CD14-positive monocyte (primary cell): Measurements from ENCODE around the gene PRDM5. TPM values are rescaled to one million over a fixed set of nuclear protein-coding genes. Genes with fewer than 3 reads are reported as not detected.

Experiments used
- DNase-seq, 3 donors: peaks; one replicate each; pipeline ENCODE4 v3.0.0-alpha.2; 2011 to 2022
- H2AFZ ChIP-seq: 2 replicates; pipeline ENCODE4 v1.6.0; 2012; ENCODE audit warnings: mild to moderate bottlenecking, low read depth, low read length, inconsistent platforms; ENCODE audit not compliant: insufficient read depth, poor library complexity, severe bottlenecking
- H3K27ac ChIP-seq, 2 donors: 1 replicate in 1 of 2; 2 replicates in 1 of 2; pipeline ENCODE4 v1.5.1; 2012 to 2013; ENCODE audit warnings: low read length in 2 of 2, control low read depth in 1 of 2, inconsistent platforms in 1 of 2, low read depth in 1 of 2, mild to moderate bottlenecking in 1 of 2
- H3K27me3 ChIP-seq, 2 donors: one replicate each; pipeline versions ENCODE4 v1.6.0 to v1.6.1; 2011 to 2013; ENCODE audit warnings: low read length in 2 of 2; ENCODE audit not compliant: control insufficient read depth in 2 of 2, insufficient read depth in 2 of 2
- H3K36me3 ChIP-seq, 2 donors: replicated peaks in 1 of 2; 1 replicate in 1 of 2; 2 replicates in 1 of 2; pipeline versions ENCODE4 v1.5.1 to v1.6.1; 2012 to 2013; ENCODE audit warnings: low read length in 2 of 2, control low read depth in 1 of 2, inconsistent platforms in 1 of 2, mild to moderate bottlenecking in 1 of 2; ENCODE audit not compliant: insufficient read depth in 2 of 2, control insufficient read depth in 1 of 2
- H3K4me1 ChIP-seq, 2 donors: 1 replicate in 1 of 2; 2 replicates in 1 of 2; pipeline versions ENCODE4 v1.5.1 to v1.6.1; 2012 to 2013; ENCODE audit warnings: low read length in 2 of 2, control low read depth in 1 of 2, inconsistent platforms in 1 of 2, mild to moderate bottlenecking in 1 of 2, moderate library complexity in 1 of 2; ENCODE audit not compliant: insufficient read depth in 2 of 2, control insufficient read depth in 1 of 2
- H3K4me2 ChIP-seq: replicated peaks from 2 replicates; pipeline ENCODE3; 2012; ENCODE audit warnings: low read length, moderate library complexity, mild to moderate bottlenecking; ENCODE audit not compliant: poor library complexity, severe bottlenecking; ENCODE audit errors: extremely low read depth
- H3K4me3 ChIP-seq, 3 experiments: fragments of 200-600 bp in 1 of 3; sonication (generic) in 1 of 3; replicated peaks in 1 of 3; 1 replicate in 2 of 3; 2 replicates in 1 of 3; pipeline ENCODE4 v1.5.1; 2011 to 2013; ENCODE audit warnings: low read length in 3 of 3, mild to moderate bottlenecking in 3 of 3, control low read depth in 2 of 3, low read depth in 2 of 3, inconsistent platforms in 1 of 3, moderate library complexity in 1 of 3
- H3K79me2 ChIP-seq: 2 replicates; pipeline ENCODE4 v1.6.0; 2012; ENCODE audit warnings: mild to moderate bottlenecking, control low read depth, inconsistent platforms, low read length, moderate library complexity; ENCODE audit not compliant: insufficient read depth
- H3K9ac ChIP-seq: 2 replicates; pipeline ENCODE4 v1.6.0; 2017; ENCODE audit warnings: low read length, mild to moderate bottlenecking; ENCODE audit not compliant: insufficient read depth, poor library complexity, severe bottlenecking
- H3K9me3 ChIP-seq, 2 donors: replicated peaks in 1 of 2; 1 replicate in 1 of 2; 2 replicates in 1 of 2; pipeline versions ENCODE4 v1.5.1 to v1.6.1; 2012 to 2013; ENCODE audit warnings: low read length in 2 of 2, control low read depth in 1 of 2; ENCODE audit not compliant: control insufficient read depth in 1 of 2, insufficient read depth in 1 of 2
- H4K20me1 ChIP-seq: 2 replicates; pipeline ENCODE4 v1.6.0; 2012; ENCODE audit warnings: mild to moderate bottlenecking, low read length, control low read depth, moderate library complexity; ENCODE audit not compliant: insufficient read depth
- H3K27ac Mint-ChIP-seq, 7 donors: one replicate each; pipeline ENCODE4 v1.8.0; 2020; ENCODE audit warnings: mild to moderate bottlenecking in 7 of 7, mixed read lengths in 7 of 7, moderate library complexity in 6 of 7, inconsistent platforms in 2 of 7
- H3K27me3 Mint-ChIP-seq, 3 donors: one replicate each; pipeline ENCODE4 v1.8.0; 2021 to 2022; ENCODE audit warnings: low read depth in 3 of 3, mild to moderate bottlenecking in 3 of 3, mixed read lengths in 3 of 3, moderate library complexity in 3 of 3, inconsistent platforms in 1 of 3
- H3K36me3 Mint-ChIP-seq, 2 donors: one replicate each; pipeline ENCODE4 v1.8.0; 2020; ENCODE audit warnings: mixed read lengths in 2 of 2, inconsistent platforms in 1 of 2, mild to moderate bottlenecking in 1 of 2
- H3K4me1 Mint-ChIP-seq: one replicate; pipeline ENCODE4 v1.8.0; 2020; ENCODE audit warnings: mild to moderate bottlenecking, mixed read lengths
- H3K4me3 Mint-ChIP-seq, 2 donors: one replicate each; pipeline ENCODE4 v1.8.0; 2020; ENCODE audit warnings: mild to moderate bottlenecking in 2 of 2, mixed read lengths in 2 of 2, moderate library complexity in 1 of 2
- H3K9me3 Mint-ChIP-seq, 7 donors: one replicate each; pipeline ENCODE4 v1.8.0; 2020 to 2022; ENCODE audit warnings: mixed read lengths in 7 of 7, mild to moderate bottlenecking in 6 of 7, moderate library complexity in 6 of 7, inconsistent platforms in 2 of 7
- CTCF ChIP-seq: fragments of 200-600 bp; IDR thresholded peaks from one replicate; pipeline ENCODE4 v1.8.0; 2022; ENCODE audit warnings: antibody characterized with exemption, mild to moderate bottlenecking
- WGBS: methylation state at CpG from one replicate; pipeline ENCODE4 v1.1.5; 2013; ENCODE audit warnings: missing lambda C conversion rate; ENCODE audit not compliant: insufficient coverage; 5-methylcytosine and 5-hydroxymethylcytosine counted together
- intact Hi-C, 2 donors: fragments of 100-400 bp; cut with micrococcal nuclease; formaldehyde crosslinking; loops; one replicate each; pipeline versions ENCODE4 v1.15.0 to v1.15.1; 2023
- polyA plus RNA-seq, 3 donors: library from polyadenylated mRNA; depleted of rRNA in 1 of 3; unstranded in 2 of 3; stranded (reverse) in 1 of 3; fragments of 300-500 nt in 2 of 3; fragments of >200 nt in 1 of 3; fragmentation: Illumina TruSeq in 2 of 3; gene quantifications; 1 replicate in 2 of 3; 2 replicates in 1 of 3; pipeline ENCODE4 v1.2.3, GENCODE V29; 2012 to 2021

PRDM5 gene
- polyA plus RNA-seq, 3 donors, result 0.12 to 0.25 (median 0.17) TPM

- H3K9me3 ChIP-seq, result no peaks in the 10 kb centered on the region
- peaks cover 10 to 21% (median 15%) of the 10 kb centered on the region in 3 donors for H3K27me3 Mint-ChIP-seq
- peaks cover 8% of the 10 kb centered on the region for H3K4me1 Mint-ChIP-seq
- peaks cover 0 to 5% (median 0%) of the 10 kb centered on the region in 7 donors for H3K9me3 Mint-ChIP-seq
- no peaks in the 10 kb centered on the region for H3K36me3 Mint-ChIP-seq
- no peak overlapping the region for H3K27ac ChIP-seq
- WGBS, result 80% methylated on average over 1 of the region's 3 CpGs
- H3K4me3 Mint-ChIP-seq, result no peak overlapping the region
- H3K79me2 ChIP-seq, result no peaks in the 10 kb centered on the region
- H3K27me3 ChIP-seq, result peaks cover 0 to 12% of the 10 kb centered on the region in 2 donors
- H3K27ac Mint-ChIP-seq, result no peak overlapping the region
- peaks cover 4 to 7% of the 10 kb centered on the region in 2 donors for H3K4me1 ChIP-seq
- no peak for TF ChIP-seq CTCF
- no peak overlapping the region for H3K4me3 ChIP-seq
- no peaks in the 10 kb centered on the region for H3K36me3 ChIP-seq
- intact Hi-C loops, result no loop called here
- DNase-seq, result no peak
- no peaks in the 10 kb centered on the region for H4K20me1 ChIP-seq
- no peak overlapping the region for H3K4me2 ChIP-seq
- no peak overlapping the region for H2AFZ ChIP-seq
- no peak overlapping the region for H3K9ac ChIP-seq
These were observed 5.6 kb downstream of the PRDM5 start for GRCh38 chr4:120916937-120917336.

GRCh38 chr4:120915336-120915735 is 7.2 kb downstream of the PRDM5 start:
- H3K27me3 Mint-ChIP-seq, result peaks cover 3 to 14% (median 7%) of the 10 kb centered on the region in 3 donors
- intact Hi-C loops, result no loop called here
- H3K9ac ChIP-seq, result no peak overlapping the region
- no peak overlapping the region for H3K4me3 Mint-ChIP-seq
- DNase-seq, result no peak
- no peak overlapping the region for H3K4me2 ChIP-seq
- H3K4me1 ChIP-seq, result no peaks in the 10 kb centered on the region
- H3K79me2 ChIP-seq, result no peaks in the 10 kb centered on the region
- no peak overlapping the region for H3K4me3 ChIP-seq
- no peaks in the 10 kb centered on the region for H3K36me3 Mint-ChIP-seq
- H4K20me1 ChIP-seq, result no peaks in the 10 kb centered on the region
- H3K36me3 ChIP-seq, result no peaks in the 10 kb centered on the region
- H3K9me3 ChIP-seq, result no peaks in the 10 kb centered on the region
- 100% methylated on average over 1 of the region's 2 CpGs for WGBS
- H3K4me1 Mint-ChIP-seq, result peaks cover 4% of the 10 kb centered on the region
- H3K27ac ChIP-seq, result no peak overlapping the region
- no peak for TF ChIP-seq CTCF
- peaks cover 0 to 3% of the 10 kb centered on the region in 2 donors for H3K27me3 ChIP-seq
- H3K27ac Mint-ChIP-seq, result no peak overlapping the region
- H3K9me3 Mint-ChIP-seq, result no peaks in the 10 kb centered on the region
- H2AFZ ChIP-seq, result no peak overlapping the region
